HepG2 (cell line): Measurements from ENCODE around the gene H3-3A. TPM values are rescaled to one million over a fixed set of nuclear protein-coding genes. Genes with fewer than 3 reads are reported as not detected.

Experiments
- CBFB ChIP-seq: sonication (generic); formaldehyde crosslinking; IDR thresholded peaks from 2 replicates; pipeline ENCODE4 v1.4.0; 2020; ENCODE audit warnings: missing genetic modification reagents
- HIVEP1 ChIP-seq: sonication (generic); formaldehyde crosslinking; IDR thresholded peaks from 2 replicates; pipeline ENCODE4 v1.4.0; 2020; ENCODE audit warnings: mild to moderate bottlenecking, missing genetic modification reagents
- HNRNPH1 ChIP-seq: fragments of 200-400 bp; formaldehyde crosslinking; optimal IDR thresholded peaks from 2 replicates; pipeline ENCODE3; 2017; ENCODE audit warnings: mild to moderate bottlenecking, low read depth, low read length
- MEIS2 ChIP-seq: sonication (generic); formaldehyde crosslinking; IDR thresholded peaks from 2 replicates; pipeline ENCODE4 v1.9.0; 2021; ENCODE audit warnings: mild to moderate bottlenecking, missing genetic modification reagents
- THYN1 ChIP-seq: sonication (generic); formaldehyde crosslinking; IDR thresholded peaks from 2 replicates; pipeline ENCODE4 v1.8.1; 2023; ENCODE audit warnings: low read depth, mild to moderate bottlenecking, moderate library complexity, missing genetic modification reagents, borderline replicate concordance
- ZBTB38 ChIP-seq: sonication (generic); formaldehyde crosslinking; IDR thresholded peaks from 2 replicates; pipeline ENCODE4 v1.5.1; 2020; ENCODE audit warnings: mild to moderate bottlenecking, missing genetic modification reagents
- ZNF138 ChIP-seq: sonication (generic); formaldehyde crosslinking; IDR thresholded peaks from 2 replicates; pipeline ENCODE4 v1.5.0; 2020; ENCODE audit warnings: mild to moderate bottlenecking, low read depth, missing genetic modification reagents
- ZNF207 ChIP-seq: fragments of 450-650 bp; IDR thresholded peaks from 2 replicates; pipeline ENCODE4 v1.6.1; 2016; ENCODE audit warnings: antibody characterized with exemption, borderline replicate concordance
- ZNF552 ChIP-seq: sonication (generic); formaldehyde crosslinking; IDR thresholded peaks from 2 replicates; pipeline ENCODE4 v1.9.0; 2022; ENCODE audit warnings: missing genetic modification reagents, mild to moderate bottlenecking, borderline replicate concordance
- ZNF672 ChIP-seq: sonication (generic); formaldehyde crosslinking; IDR thresholded peaks from 2 replicates; pipeline ENCODE4 v1.8.1; 2022; ENCODE audit warnings: missing genetic modification reagents
- polyA plus RNA-seq, 8 experiments: library from polyadenylated mRNA; depleted of rRNA in 3 of 8; stranded (reverse) in 7 of 8; unstranded in 1 of 8; fragments of >200 nt; fragmentation: Illumina TruSeq in 4 of 8; extraction: Trizol in 4 of 8; gene quantifications; 2 replicates each; pipeline versions ENCODE4 v1.2.1 to v1.2.3, GENCODE V29; 2011 to 2016; ENCODE audit warnings: low read depth in 4 of 8, missing spikeins in 1 of 8, mixed read lengths in 1 of 8; ENCODE audit not compliant: insufficient read depth in 1 of 8
- total RNA-seq, 5 experiments: library from RNA; depleted of rRNA; stranded (reverse); fragments of >200 nt; fragmentation: Illumina TruSeq; extraction: Trizol; gene quantifications; 2 replicates each; pipeline ENCODE4 v1.2.3, GENCODE V29; 2016; ENCODE audit warnings: low read depth in 1 of 5
- TF ChIP-seq, protein P1 (sequence below): IDR thresholded peaks from 2 replicates; pipeline ENCODE4 v1.6.1; 2016; ENCODE audit warnings: control low read depth
- TF ChIP-seq, protein P2 (sequence below): sonication (generic); formaldehyde crosslinking; IDR thresholded peaks from 2 replicates; pipeline ENCODE4 v1.4.0; 2020; ENCODE audit warnings: mild to moderate bottlenecking, missing genetic modification reagents
- TF ChIP-seq, protein P3 (sequence below): sonication (generic); formaldehyde crosslinking; IDR thresholded peaks from 2 replicates; pipeline ENCODE4 v1.4.0; 2020; ENCODE audit warnings: missing genetic modification reagents
- TF ChIP-seq, protein P4 (sequence below): sonication (generic); formaldehyde crosslinking; IDR thresholded peaks from 2 replicates; pipeline ENCODE4 v1.5.1; 2020; ENCODE audit warnings: mild to moderate bottlenecking, missing genetic modification reagents, moderate library complexity
- TF ChIP-seq, protein P5 (sequence below): sonication (generic); formaldehyde crosslinking; conservative IDR thresholded peaks from 2 replicates; pipeline ENCODE4 v1.8.1; 2023; ENCODE audit warnings: missing genetic modification reagents
- TF ChIP-seq, protein P6 (sequence below): sonication (generic); formaldehyde crosslinking; IDR thresholded peaks from 2 replicates; pipeline ENCODE4 v1.8.0; 2022; ENCODE audit warnings: mild to moderate bottlenecking, missing genetic modification reagents

Gene H3-3A
- total and polyA plus RNA-seq, 2 of the 13 experiments (the other 11 are each of a cell fraction or from before 2014, with no cell fraction given) = 221 to 320 TPM

DNA sequence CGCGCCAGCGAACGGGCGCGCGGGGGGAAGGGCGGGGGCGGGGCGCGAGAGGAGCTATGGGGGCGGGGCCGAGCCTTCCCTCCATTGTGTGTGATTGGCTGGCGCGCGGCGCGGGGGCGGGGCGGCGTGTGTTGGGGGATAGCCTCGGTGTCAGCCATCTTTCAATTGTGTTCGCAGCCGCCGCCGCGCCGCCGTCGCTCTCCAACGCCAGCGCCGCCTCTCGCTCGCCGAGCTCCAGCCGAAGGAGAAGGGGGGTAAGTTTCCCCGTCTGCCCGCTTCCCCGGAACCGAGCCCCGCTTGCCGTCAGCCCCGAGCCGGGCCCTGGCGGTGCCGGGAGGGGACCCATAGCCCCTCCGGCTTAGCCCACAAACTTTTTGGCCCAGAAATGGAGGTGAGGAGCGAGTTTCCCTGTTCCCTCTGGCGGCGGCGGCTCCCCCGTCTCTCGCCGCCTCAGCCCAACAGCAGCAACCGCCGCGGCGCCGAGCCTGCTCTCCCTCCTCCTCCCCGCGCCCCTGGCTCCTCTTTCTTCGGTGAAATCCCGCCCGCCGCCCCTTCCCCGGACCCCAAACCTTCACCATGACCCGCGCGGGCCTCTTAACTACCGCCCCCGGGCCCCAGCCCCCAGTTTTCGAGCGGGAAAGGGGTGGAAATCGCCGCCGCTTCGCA, at the start of gene H3-3A (continued):
- TF ChIP-seq, protein P1, sequence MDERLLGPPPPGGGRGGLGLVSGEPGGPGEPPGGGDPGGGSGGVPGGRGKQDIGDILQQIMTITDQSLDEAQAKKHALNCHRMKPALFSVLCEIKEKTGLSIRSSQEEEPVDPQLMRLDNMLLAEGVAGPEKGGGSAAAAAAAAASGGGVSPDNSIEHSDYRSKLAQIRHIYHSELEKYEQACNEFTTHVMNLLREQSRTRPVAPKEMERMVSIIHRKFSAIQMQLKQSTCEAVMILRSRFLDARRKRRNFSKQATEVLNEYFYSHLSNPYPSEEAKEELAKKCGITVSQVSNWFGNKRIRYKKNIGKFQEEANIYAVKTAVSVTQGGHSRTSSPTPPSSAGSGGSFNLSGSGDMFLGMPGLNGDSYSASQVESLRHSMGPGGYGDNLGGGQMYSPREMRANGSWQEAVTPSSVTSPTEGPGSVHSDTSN = no peak
- TF ChIP-seq, protein P2, sequence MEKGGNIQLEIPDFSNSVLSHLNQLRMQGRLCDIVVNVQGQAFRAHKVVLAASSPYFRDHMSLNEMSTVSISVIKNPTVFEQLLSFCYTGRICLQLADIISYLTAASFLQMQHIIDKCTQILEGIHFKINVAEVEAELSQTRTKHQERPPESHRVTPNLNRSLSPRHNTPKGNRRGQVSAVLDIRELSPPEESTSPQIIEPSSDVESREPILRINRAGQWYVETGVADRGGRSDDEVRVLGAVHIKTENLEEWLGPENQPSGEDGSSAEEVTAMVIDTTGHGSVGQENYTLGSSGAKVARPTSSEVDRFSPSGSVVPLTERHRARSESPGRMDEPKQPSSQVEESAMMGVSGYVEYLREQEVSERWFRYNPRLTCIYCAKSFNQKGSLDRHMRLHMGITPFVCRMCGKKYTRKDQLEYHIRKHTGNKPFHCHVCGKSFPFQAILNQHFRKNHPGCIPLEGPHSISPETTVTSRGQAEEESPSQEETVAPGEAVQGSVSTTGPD = no peak
- TF ChIP-seq ZNF207 (no peak), MEIS2 (no peak), ZNF672 (CRISPR knock-in tag) (no peak), HIVEP1 (CRISPR knock-in tag) (no peak; the same call in 1 of the 2 replicates), CBFB (CRISPR knock-in tag) (0 out of 2 replicates have a peak, but pooled peaks have one; percentile 15), HNRNPH1 (no peak), THYN1 (CRISPR knock-in tag) (no peak), ZNF552 (CRISPR knock-in tag) (no peak), ZBTB38 (no peak), ZNF138 (CRISPR knock-in tag) (no peak)
- TF ChIP-seq, protein P3, sequence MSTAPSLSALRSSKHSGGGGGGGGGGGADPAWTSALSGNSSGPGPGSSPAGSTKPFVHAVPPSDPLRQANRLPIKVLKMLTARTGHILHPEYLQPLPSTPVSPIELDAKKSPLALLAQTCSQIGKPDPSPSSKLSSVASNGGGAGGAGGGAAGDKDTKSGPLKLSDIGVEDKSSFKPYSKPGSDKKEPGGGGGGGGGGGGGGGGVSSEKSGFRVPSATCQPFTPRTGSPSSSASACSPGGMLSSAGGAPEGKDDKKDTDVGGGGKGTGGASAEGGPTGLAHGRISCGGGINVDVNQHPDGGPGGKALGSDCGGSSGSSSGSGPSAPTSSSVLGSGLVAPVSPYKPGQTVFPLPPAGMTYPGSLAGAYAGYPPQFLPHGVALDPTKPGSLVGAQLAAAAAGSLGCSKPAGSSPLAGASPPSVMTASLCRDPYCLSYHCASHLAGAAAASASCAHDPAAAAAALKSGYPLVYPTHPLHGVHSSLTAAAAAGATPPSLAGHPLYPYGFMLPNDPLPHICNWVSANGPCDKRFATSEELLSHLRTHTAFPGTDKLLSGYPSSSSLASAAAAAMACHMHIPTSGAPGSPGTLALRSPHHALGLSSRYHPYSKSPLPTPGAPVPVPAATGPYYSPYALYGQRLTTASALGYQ (CRISPR knock-in tag) = peak; percentile 10; the same call in 1 of the 2 replicates
- TF ChIP-seq, protein P4, sequence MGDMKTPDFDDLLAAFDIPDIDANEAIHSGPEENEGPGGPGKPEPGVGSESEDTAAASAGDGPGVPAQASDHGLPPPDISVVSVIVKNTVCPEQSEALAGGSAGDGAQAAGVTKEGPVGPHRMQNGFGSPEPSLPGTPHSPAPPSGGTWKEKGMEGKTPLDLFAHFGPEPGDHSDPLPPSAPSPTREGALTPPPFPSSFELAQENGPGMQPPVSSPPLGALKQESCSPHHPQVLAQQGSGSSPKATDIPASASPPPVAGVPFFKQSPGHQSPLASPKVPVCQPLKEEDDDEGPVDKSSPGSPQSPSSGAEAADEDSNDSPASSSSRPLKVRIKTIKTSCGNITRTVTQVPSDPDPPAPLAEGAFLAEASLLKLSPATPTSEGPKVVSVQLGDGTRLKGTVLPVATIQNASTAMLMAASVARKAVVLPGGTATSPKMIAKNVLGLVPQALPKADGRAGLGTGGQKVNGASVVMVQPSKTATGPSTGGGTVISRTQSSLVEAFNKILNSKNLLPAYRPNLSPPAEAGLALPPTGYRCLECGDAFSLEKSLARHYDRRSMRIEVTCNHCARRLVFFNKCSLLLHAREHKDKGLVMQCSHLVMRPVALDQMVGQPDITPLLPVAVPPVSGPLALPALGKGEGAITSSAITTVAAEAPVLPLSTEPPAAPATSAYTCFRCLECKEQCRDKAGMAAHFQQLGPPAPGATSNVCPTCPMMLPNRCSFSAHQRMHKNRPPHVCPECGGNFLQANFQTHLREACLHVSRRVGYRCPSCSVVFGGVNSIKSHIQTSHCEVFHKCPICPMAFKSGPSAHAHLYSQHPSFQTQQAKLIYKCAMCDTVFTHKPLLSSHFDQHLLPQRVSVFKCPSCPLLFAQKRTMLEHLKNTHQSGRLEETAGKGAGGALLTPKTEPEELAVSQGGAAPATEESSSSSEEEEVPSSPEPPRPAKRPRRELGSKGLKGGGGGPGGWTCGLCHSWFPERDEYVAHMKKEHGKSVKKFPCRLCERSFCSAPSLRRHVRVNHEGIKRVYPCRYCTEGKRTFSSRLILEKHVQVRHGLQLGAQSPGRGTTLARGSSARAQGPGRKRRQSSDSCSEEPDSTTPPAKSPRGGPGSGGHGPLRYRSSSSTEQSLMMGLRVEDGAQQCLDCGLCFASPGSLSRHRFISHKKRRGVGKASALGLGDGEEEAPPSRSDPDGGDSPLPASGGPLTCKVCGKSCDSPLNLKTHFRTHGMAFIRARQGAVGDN (CRISPR knock-in tag) = no peak; the same call in 1 of the 2 replicates
- TF ChIP-seq, protein P5, sequence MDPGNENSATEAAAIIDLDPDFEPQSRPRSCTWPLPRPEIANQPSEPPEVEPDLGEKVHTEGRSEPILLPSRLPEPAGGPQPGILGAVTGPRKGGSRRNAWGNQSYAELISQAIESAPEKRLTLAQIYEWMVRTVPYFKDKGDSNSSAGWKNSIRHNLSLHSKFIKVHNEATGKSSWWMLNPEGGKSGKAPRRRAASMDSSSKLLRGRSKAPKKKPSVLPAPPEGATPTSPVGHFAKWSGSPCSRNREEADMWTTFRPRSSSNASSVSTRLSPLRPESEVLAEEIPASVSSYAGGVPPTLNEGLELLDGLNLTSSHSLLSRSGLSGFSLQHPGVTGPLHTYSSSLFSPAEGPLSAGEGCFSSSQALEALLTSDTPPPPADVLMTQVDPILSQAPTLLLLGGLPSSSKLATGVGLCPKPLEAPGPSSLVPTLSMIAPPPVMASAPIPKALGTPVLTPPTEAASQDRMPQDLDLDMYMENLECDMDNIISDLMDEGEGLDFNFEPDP (CRISPR knock-in tag) = no peak
- TF ChIP-seq, protein P6, sequence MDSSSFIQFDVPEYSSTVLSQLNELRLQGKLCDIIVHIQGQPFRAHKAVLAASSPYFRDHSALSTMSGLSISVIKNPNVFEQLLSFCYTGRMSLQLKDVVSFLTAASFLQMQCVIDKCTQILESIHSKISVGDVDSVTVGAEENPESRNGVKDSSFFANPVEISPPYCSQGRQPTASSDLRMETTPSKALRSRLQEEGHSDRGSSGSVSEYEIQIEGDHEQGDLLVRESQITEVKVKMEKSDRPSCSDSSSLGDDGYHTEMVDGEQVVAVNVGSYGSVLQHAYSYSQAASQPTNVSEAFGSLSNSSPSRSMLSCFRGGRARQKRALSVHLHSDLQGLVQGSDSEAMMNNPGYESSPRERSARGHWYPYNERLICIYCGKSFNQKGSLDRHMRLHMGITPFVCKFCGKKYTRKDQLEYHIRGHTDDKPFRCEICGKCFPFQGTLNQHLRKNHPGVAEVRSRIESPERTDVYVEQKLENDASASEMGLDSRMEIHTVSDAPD (CRISPR knock-in tag) = no peak
